HCT116 (cell line): ENCODE measurements around the gene BRD9. TPM values are rescaled to one million over a fixed set of nuclear protein-coding genes. Genes with fewer than 3 reads are reported as not detected.

ENCODE experiments used
- ATAC-seq: fragments of 200-7000 bp; cut with Tn5 transposase; 2 replicates; pipeline ENCODE4 v1.9.1; 2020; ENCODE audit warnings: mild to moderate bottlenecking, moderate library complexity
- BruUV-seq: library from RNA; stranded (reverse); fragments of 400-500 nt; replicated peaks from 2 replicates; lab custom pipeline; 2021; lab: Mats Ljungman, UMichigan
- CTCF ChIA-PET: fragments of 300-600 bp; sonication (Branson Sonifier 250); formaldehyde crosslinking; loops from one replicate; lab custom pipeline; 2021; ENCODE audit warnings: antibody characterized with exemption; lab: Charles Lee
- POLR2A ChIA-PET: fragments of 300-600, 350-600 bp; sonication (Branson Sonifier 250); formaldehyde crosslinking; loops from one replicate; lab custom pipeline; 2021; ENCODE audit warnings: antibody characterized with exemption; lab: Charles Lee
- RAD21 ChIA-PET, 2 experiments: fragments of 300-600 bp; sonication (Branson Sonifier 250); formaldehyde crosslinking; loops; one replicate each; lab custom pipeline; 2023; ENCODE audit warnings: low total read pairs in 2 of 2; ENCODE audit not compliant: uncharacterized antibody in 2 of 2, unreplicated experiment in 2 of 2, low non-redundant PET in 1 of 2; lab: Charles Lee
- DNase-seq: peaks from one replicate; pipeline ENCODE4 v3.0.0-alpha.2; 2010; ENCODE audit warnings: low read depth, low spot score
- H2AFZ ChIP-seq: fragments of 200-600 bp; shearing (Covaris generic), sonication (generic); 2 replicates; pipeline ENCODE4 v1.6.1; 2017; ENCODE audit warnings: low read depth, mixed run types, mixed read lengths, antibody characterized with exemption, low read length; ENCODE audit not compliant: poor library complexity, severe bottlenecking
- H3K27ac ChIP-seq: 2 replicates; pipeline ENCODE4 v1.5.1; 2012; ENCODE audit warnings: low read depth, low read length
- H3K27me3 ChIP-seq: fragments of 200-600 bp; sonication (generic); 2 replicates; pipeline ENCODE4 v1.6.1; 2016; ENCODE audit warnings: mixed run types, low read length, mixed read lengths; ENCODE audit not compliant: insufficient read depth
- H3K36me3 ChIP-seq, 2 experiments: fragments of 200-500 bp in 1 of 2; fragments of 200-600 bp in 1 of 2; sonication (Bioruptor generic) in 1 of 2; sonication (generic) in 1 of 2; 2 replicates each; pipeline versions ENCODE4 v1.5.1 to v1.6.1; 2014 to 2016; ENCODE audit warnings: low read length in 2 of 2, inconsistent platforms in 1 of 2, mixed read lengths in 1 of 2, mixed run types in 1 of 2; ENCODE audit not compliant: insufficient read depth in 2 of 2, control insufficient read depth in 1 of 2
- H3K4me1 ChIP-seq, 2 experiments: fragments of 200-600 bp in 1 of 2; sonication (generic) in 1 of 2; 2 replicates each; pipeline versions ENCODE4 v1.5.1 to v1.6.1; 2012 to 2017; ENCODE audit warnings: low read length in 2 of 2, inconsistent platforms in 1 of 2, mild to moderate bottlenecking in 1 of 2, mixed read lengths in 1 of 2, mixed run types in 1 of 2, moderate library complexity in 1 of 2; ENCODE audit not compliant: insufficient read depth in 2 of 2, control insufficient read depth in 1 of 2
- H3K4me2 ChIP-seq: fragments of 200-600 bp; sonication (generic); 2 replicates; pipeline ENCODE4 v1.6.1; 2017; ENCODE audit warnings: mixed run types, low read length, mixed read lengths
- H3K4me3 ChIP-seq, 2 experiments: fragments of 200-600 bp in 1 of 2; sonication (generic) in 1 of 2; replicated peaks in 1 of 2; 2 replicates each; pipeline ENCODE4 v1.5.1; 2011 to 2016; ENCODE audit warnings: low read length in 2 of 2, control low read depth in 1 of 2, low read depth in 1 of 2, mild to moderate bottlenecking in 1 of 2, mixed read lengths in 1 of 2, mixed run types in 1 of 2
- H3K79me2 ChIP-seq: fragments of 200-600 bp; sonication (generic); 2 replicates; pipeline ENCODE4 v1.6.1; 2017; ENCODE audit warnings: mild to moderate bottlenecking, mixed run types, low read length, moderate library complexity, mixed read lengths; ENCODE audit not compliant: insufficient read depth
- H3K9ac ChIP-seq: fragments of 200-600 bp; sonication (generic); 2 replicates; pipeline ENCODE4 v1.6.1; 2016; ENCODE audit warnings: low read length, mixed read lengths
- H3K9me2 ChIP-seq: fragments of 200-600 bp; sonication (generic), shearing (Covaris generic); 2 replicates; pipeline ENCODE4 v1.6.1; 2017; ENCODE audit warnings: mixed run types, mild to moderate bottlenecking, moderate library complexity; ENCODE audit not compliant: insufficient read depth
- H3K9me3 ChIP-seq, 2 experiments: fragments of 200-500 bp in 1 of 2; fragments of 200-600 bp in 1 of 2; sonication (Bioruptor generic) in 1 of 2; sonication (generic) in 1 of 2; 2 replicates each; pipeline ENCODE4 v1.6.1; 2014 to 2017; ENCODE audit warnings: low read length in 2 of 2, mixed read lengths in 2 of 2, inconsistent platforms in 1 of 2, low read depth in 1 of 2, mild to moderate bottlenecking in 1 of 2, mixed run types in 1 of 2, moderate library complexity in 1 of 2; ENCODE audit not compliant: control insufficient read depth in 1 of 2, insufficient read depth in 1 of 2
- H4K20me1 ChIP-seq: fragments of 200-600 bp; sonication (generic), shearing (Covaris generic); 2 replicates; pipeline ENCODE4 v1.6.1; 2017; ENCODE audit warnings: mixed run types, mild to moderate bottlenecking, moderate library complexity; ENCODE audit not compliant: insufficient read depth
- CTCF ChIP-seq, 3 experiments: fragments of 200-600 bp in 1 of 3; sonication (generic) in 1 of 3; IDR thresholded peaks in 2 of 3; conservative IDR thresholded peaks in 1 of 3; 2 replicates each; pipeline ENCODE4 v1.5.1; 2012 to 2017; ENCODE audit warnings: low read depth in 2 of 3, low read length in 2 of 3, antibody characterized with exemption in 1 of 3, borderline replicate concordance in 1 of 3, control low read depth in 1 of 3, mild to moderate bottlenecking in 1 of 3, mixed read lengths in 1 of 3, mixed run types in 1 of 3, moderate library complexity in 1 of 3; ENCODE audit not compliant: insufficient read depth in 1 of 3
- EGR1 ChIP-seq: IDR thresholded peaks from 2 replicates; pipeline ENCODE4 v1.6.1; 2012; ENCODE audit warnings: low read depth
- ELF1 ChIP-seq: IDR thresholded peaks from 2 replicates; pipeline ENCODE4 v1.6.1; 2012; ENCODE audit warnings: low read depth, borderline replicate concordance
- MAX ChIP-seq: IDR thresholded peaks from 2 replicates; pipeline ENCODE4 v1.6.1; 2012
- RAD21 ChIP-seq: IDR thresholded peaks from 2 replicates; pipeline ENCODE4 v1.6.1; 2012; ENCODE audit warnings: low read depth, mild to moderate bottlenecking
- REST ChIP-seq: IDR thresholded peaks from 2 replicates; pipeline ENCODE4 v1.6.1; 2012; ENCODE audit warnings: low read depth
- ZNF274 ChIP-seq: fragments of 200-500 bp; sonication (Bioruptor generic); IDR thresholded peaks from 2 replicates; pipeline ENCODE4 v1.6.1; 2014; ENCODE audit warnings: mild to moderate bottlenecking, low read depth, low read length, inconsistent platforms
- intact Hi-C: fragments of 100-400 bp; cut with micrococcal nuclease; formaldehyde crosslinking; loops from 2 replicates; pipeline ENCODE4 v1.10.0; 2022
- total RNA-seq: library from RNA; stranded (reverse); gene quantifications from one replicate; pipeline ENCODE4 v1.2.1, GENCODE V29; 2021; ENCODE audit not compliant: unreplicated experiment
- TF ChIP-seq, protein P1 (sequence below): IDR thresholded peaks from 2 replicates; pipeline ENCODE4 v1.6.1; 2012

Gene BRD9
- total RNA-seq, 1 experiment from 2014 or later, result 54.6 TPM

GRCh38 chr5:935510-936084 lies 43.0 kb upstream of the BRD9 start:
- no TSS peak for BruUV-seq
- peaks cover 15% of the 10 kb centered on the region; the same call in 1 of the 2 replicates for H3K27me3 ChIP-seq
- no peak for ATAC-seq
- H3K9ac ChIP-seq, result no peak overlapping the region
- no peaks in the 10 kb centered on the region for H3K9me3 ChIP-seq
- RAD21 ChIA-PET, result interaction anchor here (1.0 to 1.8 kb wide), 2 partner anchors 75 to 232 kb away, joined by 4 to 5 read pairs; no protein-coding TSS in a partner anchor
- TF ChIP-seq, protein P1, sequence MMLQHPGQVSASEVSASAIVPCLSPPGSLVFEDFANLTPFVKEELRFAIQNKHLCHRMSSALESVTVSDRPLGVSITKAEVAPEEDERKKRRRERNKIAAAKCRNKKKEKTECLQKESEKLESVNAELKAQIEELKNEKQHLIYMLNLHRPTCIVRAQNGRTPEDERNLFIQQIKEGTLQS, result no peak
- no peak for TF ChIP-seq RAD21
- TF ChIP-seq CTCF (IDR thresholded peaks at IDR 0.05 in 2 of 3, conservative IDR thresholded peaks at IDR 0.05 in 1 of 3; ENCODE audit: borderline replicate concordance in 1 of 3, insufficient read depth in 1 of 3, low read depth in 2 of 3, low read length in 2 of 3), result no peak
- TF ChIP-seq ZNF274, result no peak
- no peak for TF ChIP-seq REST
- no peak for TF ChIP-seq ELF1
- TF ChIP-seq MAX, result no peak
- no peak for TF ChIP-seq EGR1
- no peaks in the 10 kb centered on the region for H3K4me1 ChIP-seq
- CTCF ChIA-PET, result interaction anchor here (0.9 to 2.2 kb wide), 7 partner anchors 72 to 709 kb away, joined by 3 to 26 read pairs (median 7); partner anchors contain the start of gene NKD2
- no peaks in the 10 kb centered on the region for H3K9me2 ChIP-seq
- no peaks in the 10 kb centered on the region for H3K79me2 ChIP-seq
- no peak overlapping the region for H2AFZ ChIP-seq
- H4K20me1 ChIP-seq, result no peaks in the 10 kb centered on the region
- POLR2A ChIA-PET, result no interaction called here
- H3K27ac ChIP-seq, result no peak overlapping the region
- intact Hi-C loops, result no loop called here
- no peak overlapping the region for H3K4me2 ChIP-seq
- H3K36me3 ChIP-seq, result no peaks in the 10 kb centered on the region
- no peak for DNase-seq
- H3K4me3 ChIP-seq, result no peak overlapping the region
